Activated CD8-positive, alpha-beta memory T cell treated with anti-CD3 and anti-CD28 coated beads for 1 hour (primary cell): ENCODE data around the gene ZFAND5.

ENCODE experiments used
- DNase-seq, 2 donors: peaks; one replicate each; pipeline ENCODE4 v3.0.0-alpha.2; 2020; ENCODE audit warnings: low read depth in 1 of 2; ENCODE audit errors: extremely low read depth in 1 of 2

ZFAND5 gene, protein sequence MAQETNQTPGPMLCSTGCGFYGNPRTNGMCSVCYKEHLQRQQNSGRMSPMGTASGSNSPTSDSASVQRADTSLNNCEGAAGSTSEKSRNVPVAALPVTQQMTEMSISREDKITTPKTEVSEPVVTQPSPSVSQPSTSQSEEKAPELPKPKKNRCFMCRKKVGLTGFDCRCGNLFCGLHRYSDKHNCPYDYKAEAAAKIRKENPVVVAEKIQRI

DNA sequence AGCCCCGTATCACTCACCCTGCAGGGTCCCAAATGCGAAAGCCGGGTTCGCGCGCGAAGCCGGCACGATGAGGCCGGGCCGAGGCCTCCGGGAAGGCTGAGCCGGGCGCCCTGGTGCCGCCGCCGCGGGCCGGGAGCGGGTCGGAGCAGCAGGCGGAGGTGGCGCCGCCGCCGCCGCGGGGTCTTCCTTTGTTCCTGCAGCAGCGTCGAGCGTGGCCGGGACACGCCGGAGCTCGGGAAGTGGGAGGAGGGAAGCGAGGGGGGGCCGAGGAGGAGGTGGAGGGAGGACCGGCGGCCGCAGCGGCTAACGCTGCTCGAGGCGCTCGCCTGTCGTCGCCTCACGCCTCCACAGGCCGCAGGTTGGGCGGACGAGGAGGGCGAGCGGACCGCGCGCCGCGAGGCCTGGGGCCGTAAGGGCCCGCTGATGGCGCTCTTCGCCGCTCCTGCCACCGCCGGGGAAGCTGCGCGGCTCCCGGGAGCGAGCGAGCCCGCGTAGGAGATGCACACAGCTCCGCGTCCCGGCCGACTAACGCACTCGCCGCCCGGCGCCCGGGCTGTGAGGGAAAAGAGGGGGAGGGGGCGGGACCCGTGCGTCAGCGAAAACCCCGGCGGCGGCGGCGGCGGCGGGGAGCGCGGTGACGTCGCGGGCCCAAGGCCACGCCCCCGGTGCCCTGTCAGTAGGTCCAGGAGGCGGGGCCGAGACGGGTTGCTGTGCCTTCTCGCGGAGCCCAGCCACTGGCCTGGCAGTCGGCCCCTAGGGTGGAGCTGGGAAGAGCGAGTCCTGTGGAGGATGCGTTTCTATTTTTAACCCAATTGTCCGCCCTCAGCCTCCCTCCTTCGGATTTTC is at the start of gene ZFAND5:
ZFAND5 (minus strand) TSS at position 530 of the 846 bp plus-strand sequence. CDS start 4,430 bp downstream, outside the sequence.
- DNase-seq, result peak; percentile 82 to 91

DNA sequence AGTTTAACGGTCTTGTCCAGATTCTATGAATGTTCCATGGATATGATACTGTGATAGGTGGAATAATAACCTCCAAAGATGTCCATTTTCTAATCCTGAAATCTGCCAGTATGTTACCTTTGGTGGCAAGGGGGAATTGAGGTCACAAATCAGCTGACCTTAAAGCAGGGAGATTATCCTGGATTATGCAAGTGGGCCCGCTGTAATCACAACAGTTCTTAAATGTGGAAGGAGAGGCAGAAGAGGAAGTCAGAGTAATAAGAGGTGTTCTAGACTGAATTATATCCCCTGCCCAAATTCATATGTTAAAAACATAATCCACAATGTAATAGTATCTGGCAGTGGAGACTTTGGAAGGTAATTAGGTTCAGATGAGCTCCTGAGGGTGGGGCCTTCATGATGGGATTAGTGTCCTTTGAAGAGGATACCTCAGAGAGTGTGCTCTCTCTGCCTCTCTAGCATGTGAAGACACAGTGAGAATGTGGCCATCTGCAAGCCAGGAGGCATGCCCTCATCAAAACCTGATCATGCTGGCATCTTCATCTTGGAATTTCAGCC is 47.6 kb upstream of the ZFAND5 start:
- no peak for DNase-seq

DNA sequence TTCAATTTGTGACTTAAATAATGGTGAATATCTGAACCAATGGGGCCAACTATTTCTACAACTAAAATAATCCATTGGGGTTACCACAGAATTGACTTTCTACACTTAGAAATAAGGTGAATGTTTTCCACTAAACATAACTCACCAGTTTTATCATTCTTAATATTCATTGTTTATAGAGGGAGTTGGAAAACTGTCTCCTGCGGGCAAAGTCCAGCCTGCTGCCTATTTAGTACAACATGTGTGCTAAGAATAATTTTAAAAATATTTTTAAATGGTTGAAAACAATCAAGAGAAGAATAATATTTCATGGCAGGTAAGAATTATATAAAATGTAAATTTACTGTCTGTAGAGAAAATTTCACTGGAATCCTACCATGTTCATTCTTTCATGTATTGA is 45.2 kb upstream of the ZFAND5 start:
- no peak for DNase-seq

DNA sequence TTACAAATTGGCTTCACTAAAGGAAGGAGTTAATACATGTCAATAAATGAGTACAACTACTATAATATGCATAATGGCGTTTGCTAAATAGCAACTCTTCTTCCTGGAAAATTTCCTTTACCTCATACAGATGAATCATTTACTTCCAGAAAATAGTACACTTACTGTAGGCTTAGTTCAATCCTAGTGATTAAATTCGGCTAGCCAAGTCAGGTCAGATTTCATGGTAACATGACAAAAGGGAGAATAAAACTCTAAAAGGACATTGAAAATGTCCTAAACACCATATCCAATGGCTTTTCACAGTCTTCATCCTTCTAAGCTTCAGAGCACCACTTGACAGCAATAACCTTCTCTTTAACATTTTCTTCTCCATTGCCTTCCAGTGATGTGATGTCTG is 42.1 kb upstream of the ZFAND5 start:
- DNase-seq, result no peak

DNA sequence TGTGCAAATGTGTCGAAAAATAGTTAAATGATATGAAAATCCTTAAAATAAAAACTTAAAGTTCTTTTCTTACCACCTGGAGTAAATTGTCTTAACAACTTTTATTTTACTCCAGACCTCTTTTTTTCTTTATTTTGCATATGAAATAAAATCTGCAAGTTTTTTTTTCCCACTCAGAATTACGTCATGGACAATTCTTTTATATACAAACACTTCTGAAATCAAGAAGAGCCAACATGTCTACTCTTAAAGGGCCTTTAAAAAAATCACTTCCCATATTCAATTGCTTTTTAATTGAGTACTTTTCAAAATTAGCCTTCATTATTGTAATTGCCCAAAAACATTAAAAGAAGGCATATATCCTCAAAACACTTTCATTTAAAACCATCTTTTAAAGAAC is 37.7 kb upstream of the ZFAND5 start:
- no peak for DNase-seq

DNA sequence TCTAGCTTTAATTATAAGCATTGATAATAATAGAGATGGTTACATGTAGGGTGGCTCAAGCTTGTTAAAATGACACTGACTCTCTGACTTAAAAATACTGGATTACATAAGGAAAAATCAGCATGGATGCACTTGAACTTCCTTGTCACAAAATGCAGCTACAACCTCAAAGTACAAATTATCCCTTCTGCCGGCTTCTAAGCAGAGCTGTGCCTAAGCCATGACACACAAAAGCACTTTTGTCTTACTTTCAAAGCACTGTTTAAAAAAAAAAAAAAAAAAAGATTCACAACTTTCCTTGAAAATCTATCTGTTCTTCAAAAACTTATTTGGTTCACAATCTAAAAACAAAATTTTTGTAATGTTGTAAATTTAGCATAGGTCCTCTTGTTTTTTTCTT is 36.4 kb upstream of the ZFAND5 start:
- no peak for DNase-seq

DNA sequence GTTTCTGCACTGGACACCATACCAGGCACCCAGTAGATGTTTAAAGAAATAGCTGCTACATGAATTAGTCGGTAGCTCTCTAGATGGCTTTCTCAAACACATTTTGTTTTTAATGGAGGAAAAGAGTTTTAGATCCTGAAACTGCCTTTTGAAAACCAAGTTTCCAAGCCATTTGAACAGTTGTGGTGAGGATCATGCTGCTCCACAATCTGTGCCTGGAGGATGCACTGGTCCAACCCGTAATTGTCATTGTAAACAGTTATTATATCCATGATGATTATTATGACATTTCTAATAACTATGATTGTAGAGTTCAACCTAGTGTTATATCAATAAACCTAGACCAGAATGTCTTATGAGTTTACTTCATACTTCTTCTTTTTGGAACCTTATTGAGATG is 35.9 kb upstream of the ZFAND5 start:
- no peak for DNase-seq

DNA sequence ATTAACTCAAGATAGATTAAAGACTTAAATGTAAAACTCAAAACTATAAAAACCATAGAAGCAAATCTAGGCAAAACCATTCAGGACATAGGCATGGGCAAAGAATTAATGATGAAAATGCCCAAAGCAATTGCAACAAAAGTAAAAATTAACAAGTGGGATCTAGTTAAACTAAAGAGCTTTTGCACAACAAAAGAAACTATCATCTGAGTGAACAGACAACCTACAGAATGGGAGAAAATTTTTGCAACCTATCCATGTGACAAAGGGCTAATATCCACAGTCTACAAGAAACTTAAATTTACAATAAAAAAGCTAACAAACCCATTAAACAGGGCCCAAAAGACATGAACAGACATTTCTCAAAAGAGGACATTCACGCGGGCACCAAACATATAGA is 34.4 kb upstream of the ZFAND5 start:
- DNase-seq, result no peak

DNA sequence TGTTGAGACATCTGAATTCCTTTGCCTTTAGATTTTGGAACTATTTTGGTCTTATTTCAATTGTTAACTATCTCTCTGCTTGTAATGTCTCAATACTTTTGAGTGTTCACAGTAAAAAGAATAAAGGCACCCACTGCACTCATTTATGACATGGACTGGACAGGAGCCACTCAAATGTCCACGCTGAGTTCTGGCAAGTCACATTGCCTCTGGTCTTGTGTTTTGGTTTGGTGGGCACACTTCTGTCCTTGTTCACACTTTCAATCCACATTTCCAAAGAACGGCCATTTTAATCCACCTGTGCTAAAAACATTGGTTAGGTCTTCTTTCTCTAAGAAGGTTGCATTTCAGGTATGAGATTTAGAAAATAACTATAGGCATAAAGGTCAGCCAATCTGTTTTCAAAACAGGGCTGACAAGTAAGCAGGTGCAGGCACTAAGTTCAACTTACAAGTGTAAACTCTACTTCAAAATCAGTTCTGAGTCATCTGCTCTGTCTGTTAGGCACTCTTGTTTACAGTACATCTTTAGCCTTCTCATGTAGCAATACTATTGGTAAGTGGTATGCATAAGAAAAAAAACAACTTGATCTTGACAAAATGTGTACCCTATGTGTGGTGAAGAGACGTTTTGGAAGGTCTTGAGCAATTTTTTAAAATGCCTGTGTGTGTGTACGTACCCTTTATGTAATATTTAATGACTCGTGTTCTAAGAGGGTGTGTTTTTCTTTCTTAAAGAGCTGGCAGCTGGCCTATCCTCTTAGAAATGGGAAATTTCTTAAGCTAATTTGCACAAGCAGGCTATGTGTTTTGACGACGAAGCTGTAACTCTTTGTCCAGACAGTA is 31.5 kb upstream of the ZFAND5 start:
- no peak for DNase-seq

DNA sequence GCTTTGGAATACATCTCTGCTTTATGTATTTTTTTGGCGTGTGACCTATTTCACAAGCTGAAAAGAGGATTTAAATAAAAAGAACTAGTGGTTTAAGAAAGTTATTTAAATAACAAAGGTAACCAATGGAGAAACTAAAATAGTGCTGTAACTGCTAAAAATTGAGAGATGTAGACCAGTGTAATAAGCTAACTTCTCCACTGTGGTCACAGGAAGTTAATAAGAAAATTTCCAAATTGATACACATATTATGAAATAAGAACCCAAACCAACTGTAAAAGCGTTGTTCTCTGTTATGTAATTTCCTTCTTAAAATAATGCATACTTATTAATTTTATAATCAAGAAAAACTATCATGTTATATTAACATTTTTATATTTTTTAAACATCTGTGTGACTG is 29.1 kb upstream of the ZFAND5 start:
- DNase-seq, result no peak

DNA sequence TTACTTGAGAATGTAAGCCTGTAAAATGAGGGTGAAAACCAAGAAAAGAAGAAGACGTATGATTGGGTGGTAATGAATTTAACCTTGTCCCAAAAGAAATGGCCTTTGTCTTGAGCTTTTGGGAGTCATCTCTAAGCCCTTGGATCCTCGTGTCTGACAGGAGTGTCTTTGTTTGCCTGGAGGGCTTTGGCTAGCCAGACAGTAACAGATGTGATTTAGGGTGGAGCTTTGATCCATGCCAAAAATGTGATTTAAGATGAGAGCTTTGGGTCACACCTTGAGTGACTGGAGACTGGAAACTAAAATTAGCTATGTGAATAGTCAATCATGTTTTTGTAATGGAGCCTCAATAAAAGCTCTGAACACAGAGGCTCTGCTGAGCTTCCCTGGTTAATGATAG is 25.9 kb upstream of the ZFAND5 start:
- DNase-seq, result no peak

DNA sequence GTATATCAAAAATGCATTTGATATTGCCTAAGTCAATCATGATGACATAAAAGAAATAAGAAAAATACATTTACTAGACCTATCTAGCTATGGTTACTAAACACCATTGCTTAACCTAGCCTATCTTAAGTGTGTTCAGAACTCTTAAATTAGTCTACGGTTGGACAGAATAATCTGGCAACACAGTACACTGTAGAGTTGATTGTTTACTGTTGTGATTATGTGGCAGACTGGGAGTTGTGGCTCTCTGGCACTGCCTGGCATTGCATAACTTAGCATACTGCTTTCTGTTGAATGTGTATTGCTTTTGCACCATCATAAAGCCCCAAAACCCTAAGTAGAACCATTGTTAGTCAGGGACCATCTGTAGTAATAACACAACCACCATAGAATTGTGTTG is 21.2 kb upstream of the ZFAND5 start:
- no peak for DNase-seq

DNA sequence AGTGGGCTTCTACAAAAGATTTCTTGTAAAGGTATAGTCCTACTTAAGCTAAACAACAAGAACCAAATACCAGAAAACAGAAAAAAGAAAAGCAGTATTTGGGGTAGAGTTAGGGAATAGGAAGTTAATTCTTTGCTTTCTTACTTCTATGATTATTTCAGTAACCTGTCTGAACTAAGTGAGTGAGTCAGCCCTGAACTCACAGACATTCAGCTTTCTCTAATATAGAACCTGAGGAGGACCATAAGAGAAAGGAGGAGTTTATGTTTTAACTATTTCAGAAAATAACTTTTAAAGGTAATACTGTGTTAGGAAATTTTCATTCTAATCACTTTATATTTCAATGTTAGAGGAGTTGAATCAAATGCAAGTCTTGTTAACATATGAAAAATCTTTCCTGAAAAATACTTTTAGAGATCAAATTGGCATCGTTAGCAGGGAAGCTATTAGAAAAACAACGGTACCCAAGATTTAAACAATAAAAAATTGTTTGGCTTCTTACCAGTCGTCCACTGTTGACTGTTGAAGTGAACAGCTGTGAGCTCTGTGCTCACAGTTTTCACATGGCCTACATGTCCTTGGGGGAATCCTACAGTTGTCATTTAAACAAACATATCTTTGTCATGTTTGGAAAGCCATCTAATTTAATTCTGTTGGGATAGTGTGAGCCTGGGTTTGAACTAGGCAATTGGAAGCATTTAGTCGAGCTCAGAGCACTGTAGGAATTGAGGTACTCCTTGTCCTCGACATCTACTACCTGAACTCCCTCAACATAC is 19.9 kb upstream of the ZFAND5 start:
- DNase-seq, result no peak

DNA sequence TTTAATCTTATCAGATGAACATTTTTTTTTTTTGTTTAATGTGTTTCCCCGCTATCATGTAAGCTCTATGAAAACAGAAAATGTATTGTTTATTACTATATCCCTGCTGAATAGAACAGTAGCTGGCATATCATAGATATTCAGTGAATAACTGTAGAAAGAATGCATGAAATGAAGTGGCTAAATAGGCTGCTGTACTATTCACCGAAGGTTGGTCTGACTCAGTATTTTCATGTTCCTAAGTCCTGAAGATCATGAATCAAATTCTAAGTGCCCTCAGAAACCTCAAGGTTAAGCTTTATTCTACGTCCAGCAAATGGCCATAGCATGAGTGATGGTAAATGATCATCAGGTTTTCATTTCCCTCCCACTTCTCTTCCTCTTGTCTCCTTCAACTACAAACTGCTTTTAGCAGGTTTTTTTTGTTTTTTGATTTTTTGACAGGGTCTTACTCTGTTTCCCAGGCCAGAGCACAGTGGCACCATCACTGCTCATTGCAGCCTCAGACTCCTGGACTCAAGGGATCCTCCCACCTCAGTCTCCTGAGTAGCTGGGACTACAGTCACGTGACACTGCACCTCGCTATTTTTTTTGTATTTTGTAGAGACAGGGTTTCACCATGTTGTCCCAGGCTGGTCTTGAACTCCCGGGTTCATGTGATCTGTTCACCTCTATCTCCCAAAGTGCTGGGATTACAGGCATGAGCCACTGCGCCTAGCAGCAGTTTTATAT is 19.1 kb upstream of the ZFAND5 start:
- DNase-seq, result no peak

DNA sequence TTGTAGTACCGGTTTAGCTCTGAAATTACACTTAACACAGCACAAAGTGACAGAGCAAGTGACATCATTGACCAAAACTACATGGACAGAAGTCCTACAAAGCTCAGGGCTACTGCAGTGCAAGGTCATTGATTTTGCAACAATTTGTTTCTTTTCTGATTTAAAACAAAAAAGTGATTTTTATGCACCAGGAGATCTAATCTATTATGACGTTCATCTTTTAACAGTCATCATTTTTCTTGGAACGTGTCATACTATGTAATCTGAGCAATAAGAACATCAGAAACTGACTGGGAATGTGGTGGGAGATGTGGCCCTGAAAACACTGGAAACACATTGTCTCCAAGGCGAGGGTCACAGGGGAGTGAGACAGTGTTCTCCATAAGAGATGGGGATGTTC is 17.4 kb upstream of the ZFAND5 start:
- no peak for DNase-seq

DNA sequence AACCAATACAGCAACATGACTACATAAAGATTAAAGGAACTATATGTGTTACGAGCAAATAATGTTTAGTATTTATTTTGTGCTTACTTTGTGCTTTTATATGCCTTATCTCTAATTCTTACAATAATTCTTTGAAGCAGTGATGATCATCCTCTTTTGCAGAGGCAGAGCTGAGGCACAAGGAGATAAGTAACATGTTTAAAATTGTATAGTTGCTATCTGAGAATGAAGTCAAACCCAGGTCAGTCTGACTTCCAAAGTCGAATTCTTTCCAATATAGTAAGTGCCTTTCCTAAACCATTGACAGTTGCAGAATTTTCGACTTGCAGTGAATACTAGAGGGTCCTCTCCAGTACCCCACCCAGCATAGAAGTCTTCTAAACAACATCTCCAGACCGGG is 12.0 kb upstream of the ZFAND5 start:
- no peak for DNase-seq

DNA sequence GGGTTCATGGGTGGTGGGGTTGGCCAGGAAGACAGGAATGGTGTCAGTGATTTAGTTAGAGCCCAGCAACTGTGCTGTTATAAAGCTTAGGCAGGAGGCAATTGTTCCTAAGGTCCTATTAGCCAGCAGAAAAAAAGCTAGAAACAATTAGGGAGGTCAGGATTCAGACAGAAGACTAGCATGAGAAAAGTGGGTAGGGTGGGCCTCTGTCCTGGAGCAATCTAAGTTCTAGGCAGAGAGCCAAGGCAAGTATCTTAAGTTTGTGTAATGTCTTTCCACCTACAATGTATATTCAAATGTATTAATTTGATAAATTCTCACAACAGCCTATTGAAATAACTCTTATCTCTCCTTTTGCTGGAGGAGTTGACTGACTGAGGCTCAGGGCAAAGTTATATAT is 6.1 kb upstream of the ZFAND5 start:
- DNase-seq, result no peak

DNA sequence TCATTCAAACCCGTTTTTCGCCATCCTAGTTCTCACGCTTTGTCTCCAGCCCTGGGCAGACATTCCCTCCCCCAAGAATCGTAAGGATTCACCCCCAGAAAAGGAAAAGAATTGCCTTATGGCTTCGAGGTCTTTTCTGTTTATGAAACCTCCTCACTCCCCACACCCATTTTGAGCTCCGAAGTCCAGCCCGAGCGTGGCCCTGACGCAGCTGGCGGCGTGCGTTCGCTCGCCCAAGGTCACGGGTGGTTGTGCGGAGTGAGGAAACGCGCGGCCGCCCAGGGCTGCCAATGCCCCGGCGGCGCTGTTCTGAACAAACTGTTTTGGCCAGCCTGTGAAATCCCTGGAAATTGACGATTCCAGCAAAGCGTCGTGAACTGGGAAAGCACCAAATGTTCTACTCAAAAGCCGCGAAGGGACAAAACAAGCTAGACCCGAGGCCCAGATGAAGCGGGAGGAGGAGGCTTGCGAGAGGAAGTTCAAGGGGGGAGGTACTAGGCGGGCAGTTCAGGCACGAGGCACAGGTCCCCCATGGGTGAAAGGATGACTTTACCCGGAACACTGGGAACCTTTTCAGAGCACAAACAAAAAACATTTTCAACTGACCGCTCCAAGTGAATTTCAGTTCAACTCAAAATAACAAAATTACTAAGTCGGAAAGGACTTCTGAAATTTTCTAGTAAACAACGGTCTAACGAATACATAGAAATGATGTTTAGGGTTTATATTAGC is 683 bp upstream of the ZFAND5 start:
- DNase-seq, result peak in 1 of 2 donors; percentile 33
